ENCODE data around the gene ZNF829. TPM values are rescaled to one million over a fixed set of nuclear protein-coding genes. Genes with fewer than 3 reads are reported as not detected.

The ZNF829 gene
- polyA plus RNA-seq, 1 donor (not counting 4 experiments of a cell fraction or from before 2014, with no cell fraction given), result 2.3 TPM

GRCh38 chr19:36891768-36892357, 24.2 kb downstream of the ZNF829 start:
- no peaks in the 10 kb centered on the region for H3K27me3 ChIP-seq (ENCODE audit: control insufficient read depth, extremely low read depth, insufficient read depth, low read length)
- no peaks in the 10 kb centered on the region for H3K9me1 ChIP-seq (ENCODE audit: control insufficient read depth, extremely low read depth, insufficient read depth, low read length)
- H3K4me3 ChIP-seq (ENCODE audit: control insufficient read depth in 2 of 3, extremely low read depth in 1 of 3, insufficient read depth in 2 of 3, low read depth in 1 of 3, low read length in 3 of 3), result no peak overlapping the region
- no peaks in the 10 kb centered on the region for H4K20me1 ChIP-seq (ENCODE audit: control insufficient read depth, extremely low read depth, insufficient read depth, low read length)
- no peak overlapping the region for H3K4me2 ChIP-seq (ENCODE audit: control insufficient read depth, extremely low read depth, insufficient read depth, low read depth, low read length)
- no peak overlapping the region for H3K9ac ChIP-seq (ENCODE audit: control insufficient read depth, extremely low read depth, insufficient read depth, low read length)
- no peaks in the 10 kb centered on the region for H3K4me1 ChIP-seq (ENCODE audit: control insufficient read depth, extremely low read depth, insufficient read depth, low read length)
- FAIRE-seq (no peak), DNase-seq (ENCODE audit: low read depth, low spot score) (no peak)
- H2AFZ ChIP-seq (ENCODE audit: control insufficient read depth, low read length), result no peak overlapping the region
- no peak overlapping the region for H3K27ac ChIP-seq (ENCODE audit: control insufficient read depth, insufficient read depth, low read length)
- TF ChIP-seq EZH2 (IDR thresholded peaks at IDR 0.05; ENCODE audit: low read length), result no peak
- TF ChIP-seq, protein P1, sequence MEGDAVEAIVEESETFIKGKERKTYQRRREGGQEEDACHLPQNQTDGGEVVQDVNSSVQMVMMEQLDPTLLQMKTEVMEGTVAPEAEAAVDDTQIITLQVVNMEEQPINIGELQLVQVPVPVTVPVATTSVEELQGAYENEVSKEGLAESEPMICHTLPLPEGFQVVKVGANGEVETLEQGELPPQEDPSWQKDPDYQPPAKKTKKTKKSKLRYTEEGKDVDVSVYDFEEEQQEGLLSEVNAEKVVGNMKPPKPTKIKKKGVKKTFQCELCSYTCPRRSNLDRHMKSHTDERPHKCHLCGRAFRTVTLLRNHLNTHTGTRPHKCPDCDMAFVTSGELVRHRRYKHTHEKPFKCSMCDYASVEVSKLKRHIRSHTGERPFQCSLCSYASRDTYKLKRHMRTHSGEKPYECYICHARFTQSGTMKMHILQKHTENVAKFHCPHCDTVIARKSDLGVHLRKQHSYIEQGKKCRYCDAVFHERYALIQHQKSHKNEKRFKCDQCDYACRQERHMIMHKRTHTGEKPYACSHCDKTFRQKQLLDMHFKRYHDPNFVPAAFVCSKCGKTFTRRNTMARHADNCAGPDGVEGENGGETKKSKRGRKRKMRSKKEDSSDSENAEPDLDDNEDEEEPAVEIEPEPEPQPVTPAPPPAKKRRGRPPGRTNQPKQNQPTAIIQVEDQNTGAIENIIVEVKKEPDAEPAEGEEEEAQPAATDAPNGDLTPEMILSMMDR (optimal IDR thresholded peaks at IDR 0.05 in 1 of 3, IDR thresholded peaks at IDR 0.05 in 1 of 3, conservative IDR thresholded peaks at IDR 0.05 in 1 of 3; ENCODE audit: extremely low read depth in 1 of 3, insufficient read depth in 2 of 3, low read length in 3 of 3), result no peak
- H3K9me3 ChIP-seq (ENCODE audit: control insufficient read depth, low read depth, low read length), result peaks cover 44% of the 10 kb centered on the region
- dilution Hi-C loops (cut with MboI; ENCODE audit: extremely low pct_ligation_motif_present, low sequenced_read_pairs), result no loop called here
- peaks cover 3 to 13% of the 10 kb centered on the region in 2 experiments for H3K36me3 ChIP-seq (ENCODE audit: control insufficient read depth in 2 of 2, extremely low read depth in 1 of 2, insufficient read depth in 2 of 2, low read length in 2 of 2)
- no peaks in the 10 kb centered on the region for H3K79me2 ChIP-seq (ENCODE audit: control insufficient read depth, insufficient read depth, low read length)

DNA sequence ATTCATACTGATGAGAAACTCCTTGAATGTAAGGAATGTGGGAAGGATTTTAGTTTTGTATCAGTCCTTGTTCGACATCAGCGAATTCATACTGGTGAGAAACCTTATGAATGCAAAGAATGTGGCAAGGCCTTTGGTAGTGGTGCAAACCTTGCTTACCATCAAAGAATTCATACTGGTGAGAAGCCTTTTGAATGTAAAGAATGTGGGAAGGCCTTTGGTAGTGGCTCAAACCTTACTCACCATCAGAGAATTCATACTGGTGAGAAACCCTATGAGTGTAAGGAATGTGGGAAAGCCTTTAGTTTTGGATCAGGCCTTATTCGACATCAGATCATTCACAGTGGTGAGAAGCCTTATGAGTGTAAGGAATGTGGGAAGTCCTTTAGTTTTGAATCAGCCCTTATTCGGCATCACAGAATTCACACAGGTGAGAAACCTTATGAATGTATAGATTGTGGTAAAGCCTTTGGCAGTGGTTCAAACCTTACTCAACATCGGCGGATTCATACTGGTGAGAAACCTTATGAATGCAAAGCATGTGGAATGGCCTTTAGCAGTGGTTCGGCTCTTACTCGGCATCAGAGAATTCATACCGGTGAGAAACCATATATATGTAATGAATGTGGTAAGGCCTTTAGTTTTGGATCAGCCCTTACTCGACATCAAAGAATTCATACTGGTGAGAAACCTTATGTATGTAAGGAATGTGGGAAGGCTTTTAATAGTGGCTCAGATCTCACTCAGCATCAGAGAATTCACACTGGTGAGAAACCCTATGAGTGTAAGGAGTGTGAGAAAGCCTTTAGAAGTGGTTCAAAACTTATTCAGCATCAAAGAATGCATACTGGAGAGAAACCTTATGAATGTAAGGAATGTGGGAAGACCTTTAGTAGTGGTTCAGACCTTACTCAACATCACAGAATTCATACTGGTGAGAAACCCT, 38.8 kb downstream of the ZNF829 start:
- H3K36me3 ChIP-seq (ENCODE audit: control insufficient read depth in 2 of 2, extremely low read depth in 1 of 2, insufficient read depth in 2 of 2, low read length in 2 of 2), result peaks cover 0 to 3% of the 10 kb centered on the region in 2 experiments
- TF ChIP-seq, protein P1 (optimal IDR thresholded peaks at IDR 0.05 in 1 of 3, IDR thresholded peaks at IDR 0.05 in 1 of 3, conservative IDR thresholded peaks at IDR 0.05 in 1 of 3; ENCODE audit: extremely low read depth in 1 of 3, insufficient read depth in 2 of 3, low read length in 3 of 3), result no peak
- no peak overlapping the region for H2AFZ ChIP-seq (ENCODE audit: control insufficient read depth, low read length)
- dilution Hi-C loops (cut with MboI; ENCODE audit: extremely low pct_ligation_motif_present, low sequenced_read_pairs), result no loop called here
- DNase-seq (ENCODE audit: low read depth, low spot score), result no peak
- no peak overlapping the region for H3K4me3 ChIP-seq (ENCODE audit: control insufficient read depth in 2 of 3, extremely low read depth in 1 of 3, insufficient read depth in 2 of 3, low read depth in 1 of 3, low read length in 3 of 3)
- H3K9me3 ChIP-seq (ENCODE audit: control insufficient read depth, low read depth, low read length), result peaks cover 18% of the 10 kb centered on the region
- H3K4me1 ChIP-seq (ENCODE audit: control insufficient read depth, extremely low read depth, insufficient read depth, low read length), result no peaks in the 10 kb centered on the region
- H3K4me2 ChIP-seq (ENCODE audit: control insufficient read depth, extremely low read depth, insufficient read depth, low read depth, low read length), result no peak overlapping the region
- H3K79me2 ChIP-seq (ENCODE audit: control insufficient read depth, insufficient read depth, low read length), result no peaks in the 10 kb centered on the region
- no peaks in the 10 kb centered on the region for H3K27me3 ChIP-seq (ENCODE audit: control insufficient read depth, extremely low read depth, insufficient read depth, low read length)
- no peaks in the 10 kb centered on the region for H3K9me1 ChIP-seq (ENCODE audit: control insufficient read depth, extremely low read depth, insufficient read depth, low read length)
- no peak for FAIRE-seq
- no peaks in the 10 kb centered on the region for H4K20me1 ChIP-seq (ENCODE audit: control insufficient read depth, extremely low read depth, insufficient read depth, low read length)
- no peak overlapping the region for H3K27ac ChIP-seq (ENCODE audit: control insufficient read depth, insufficient read depth, low read length)
- no peak overlapping the region for H3K9ac ChIP-seq (ENCODE audit: control insufficient read depth, extremely low read depth, insufficient read depth, low read length)
